ENCODE measurements around the gene ZNF740.
A peak's percentile ranks its signal among the peaks of the same experiment; 100 is the strongest.
"Not testable (repeated sequence)": the region's sequence is repeated elsewhere in the genome, so short reads cannot be mapped to it uniquely, and the experiment has no call there.

The ZNF740 gene

GRCh38 chr12:53174881-53175491 lies 5.5 kb upstream of the ZNF740 start:
- peak; percentile 58 to 66 for DNase-seq

- no peak for DNase-seq
These were observed 3.8 kb upstream of the ZNF740 start for GRCh38 chr12:53176750-53177149.

- DNase-seq, result not testable (repeated sequence)
These were observed 3.1 kb upstream of the ZNF740 start for GRCh38 chr12:53177447-53177846.

- DNase-seq, result not testable (repeated sequence)
These were observed 1.7 kb upstream of the ZNF740 start for GRCh38 chr12:53178803-53179202.

- DNase-seq, result no peak
These were observed 769 bp upstream of the ZNF740 start for GRCh38 chr12:53179687-53180219.

- DNase-seq, result peak; percentile 63 to 64
These were observed 566 bp downstream of the ZNF740 start for GRCh38 chr12:53180931-53181645.

GRCh38 chr12:53181935-53182334 lies 1.4 kb downstream of the ZNF740 start:
- no peak for DNase-seq

- peak; percentile 96 for DNase-seq
These were observed 2.4 kb downstream of the ZNF740 start for GRCh38 chr12:53182903-53183302.

- no peak for DNase-seq
These were observed 4.3 kb downstream of the ZNF740 start for GRCh38 chr12:53184828-53185227.

GRCh38 chr12:53185582-53186153 lies 5.1 kb downstream of the ZNF740 start:
- DNase-seq, result no peak

- no peak for DNase-seq
These were observed 6.2 kb downstream of the ZNF740 start for GRCh38 chr12:53186745-53187144.

GRCh38 chr12:53187145-53187899 lies 6.8 kb downstream of the ZNF740 start:
- no peak for DNase-seq

- peak in 1 of 2 experiments; percentile 23 for DNase-seq
These were observed 9.7 kb downstream of the ZNF740 start for GRCh38 chr12:53190108-53190729.

- no peak for DNase-seq
These were observed 10.8 kb downstream of the ZNF740 start for GRCh38 chr12:53191096-53191884.

- DNase-seq, result no peak
These were observed 11.5 kb downstream of the ZNF740 start for GRCh38 chr12:53191885-53192530.

GRCh38 chr12:53192531-53193021 lies 12.1 kb downstream of the ZNF740 start:
- no peak for DNase-seq

- DNase-seq, result no peak
These were observed 12.5 kb downstream of the ZNF740 start for GRCh38 chr12:53193040-53193439.

GRCh38 chr12:53193985-53194716 lies 13.6 kb downstream of the ZNF740 start:
- DNase-seq, result no peak

GRCh38 chr12:53194973-53195372 lies 14.5 kb downstream of the ZNF740 start:
- DNase-seq, result no peak

All from AML-193 (cell line).